ENCODE data around the gene AGPAT3. TPM values are rescaled to one million over a fixed set of nuclear protein-coding genes. Genes with fewer than 3 reads are reported as not detected.

Gene AGPAT3
- total RNA-seq, 4 donors from 2014 or later = 61.0 to 77.9 (median 69.4) TPM

DNA sequence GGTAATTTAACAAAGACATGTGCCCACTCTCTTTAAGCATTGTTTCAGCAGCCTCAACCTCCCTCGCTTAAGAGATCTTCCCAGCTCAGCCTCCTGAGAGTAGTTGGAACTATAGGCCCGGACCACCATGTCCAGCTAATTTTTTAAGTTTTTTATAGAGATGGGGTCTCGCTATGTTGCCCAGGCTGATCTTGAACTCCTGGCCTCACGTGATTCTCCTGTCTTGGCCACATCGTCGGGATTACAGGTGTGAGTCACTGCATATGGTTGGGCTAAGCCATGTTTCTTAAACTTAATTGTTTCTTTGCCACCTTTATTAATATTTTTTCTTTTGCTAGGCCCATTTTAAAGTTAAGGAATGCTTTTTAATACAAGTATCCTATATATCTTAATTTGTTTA lies 18.6 kb upstream of the AGPAT3 start:
- TF ChIP-seq POLR2AphosphoS5 (IDR thresholded peaks at IDR 0.05) (no peak), EP300 (IDR thresholded peaks at IDR 0.05) (no peak), POLR2A (IDR thresholded peaks at IDR 0.05) (no peak)
- TF ChIP-seq, protein P1, sequence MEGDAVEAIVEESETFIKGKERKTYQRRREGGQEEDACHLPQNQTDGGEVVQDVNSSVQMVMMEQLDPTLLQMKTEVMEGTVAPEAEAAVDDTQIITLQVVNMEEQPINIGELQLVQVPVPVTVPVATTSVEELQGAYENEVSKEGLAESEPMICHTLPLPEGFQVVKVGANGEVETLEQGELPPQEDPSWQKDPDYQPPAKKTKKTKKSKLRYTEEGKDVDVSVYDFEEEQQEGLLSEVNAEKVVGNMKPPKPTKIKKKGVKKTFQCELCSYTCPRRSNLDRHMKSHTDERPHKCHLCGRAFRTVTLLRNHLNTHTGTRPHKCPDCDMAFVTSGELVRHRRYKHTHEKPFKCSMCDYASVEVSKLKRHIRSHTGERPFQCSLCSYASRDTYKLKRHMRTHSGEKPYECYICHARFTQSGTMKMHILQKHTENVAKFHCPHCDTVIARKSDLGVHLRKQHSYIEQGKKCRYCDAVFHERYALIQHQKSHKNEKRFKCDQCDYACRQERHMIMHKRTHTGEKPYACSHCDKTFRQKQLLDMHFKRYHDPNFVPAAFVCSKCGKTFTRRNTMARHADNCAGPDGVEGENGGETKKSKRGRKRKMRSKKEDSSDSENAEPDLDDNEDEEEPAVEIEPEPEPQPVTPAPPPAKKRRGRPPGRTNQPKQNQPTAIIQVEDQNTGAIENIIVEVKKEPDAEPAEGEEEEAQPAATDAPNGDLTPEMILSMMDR (IDR thresholded peaks at IDR 0.05) = no peak
- no peaks in the 10 kb centered on the region for H3K9me3 ChIP-seq
- H3K36me3 ChIP-seq = no peaks in the 10 kb centered on the region
- H3K27me3 ChIP-seq = no peaks in the 10 kb centered on the region
- DNase-seq (ENCODE audit: low spot score in 2 of 2) = no peak
- peaks cover 6% of the 10 kb centered on the region for H3K4me1 ChIP-seq
- H3K4me3 ChIP-seq = no peak overlapping the region
- 96% methylated on average over 6 of the region's 6 CpGs for WGBS
- no peak overlapping the region for H3K27ac ChIP-seq

DNA sequence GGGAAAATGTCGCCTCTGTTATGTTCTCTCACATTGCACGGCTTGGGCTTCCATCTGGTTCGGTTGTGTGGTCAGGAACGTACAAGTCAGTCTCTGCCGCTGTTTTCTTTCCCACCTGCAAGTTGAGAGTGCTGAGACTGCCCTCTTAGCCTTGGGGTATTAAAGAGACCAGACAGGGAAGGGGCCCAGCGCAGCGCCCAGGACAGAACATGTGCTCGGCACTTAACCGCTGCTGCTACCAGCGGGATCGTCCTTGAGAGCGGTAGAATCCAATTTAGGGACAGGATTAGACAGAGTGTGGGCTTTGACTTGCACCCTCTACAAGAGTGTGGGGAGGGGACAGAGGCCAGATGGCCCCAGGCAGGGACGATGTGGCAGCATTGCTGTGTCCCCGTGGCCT lies 17.7 kb upstream of the AGPAT3 start:
- no peaks in the 10 kb centered on the region for H3K9me3 ChIP-seq
- no peaks in the 10 kb centered on the region for H3K27me3 ChIP-seq
- H3K4me3 ChIP-seq = no peak overlapping the region
- H3K4me1 ChIP-seq = peaks cover 6% of the 10 kb centered on the region
- H3K36me3 ChIP-seq = no peaks in the 10 kb centered on the region
- TF ChIP-seq, protein P1 (IDR thresholded peaks at IDR 0.05) = no peak
- TF ChIP-seq EP300 (IDR thresholded peaks at IDR 0.05) (no peak), POLR2AphosphoS5 (IDR thresholded peaks at IDR 0.05) (no peak), POLR2A (IDR thresholded peaks at IDR 0.05) (no peak)
- no peak overlapping the region for H3K27ac ChIP-seq
- DNase-seq (ENCODE audit: low spot score in 2 of 2) = no peak
- 94% methylated on average over 14 of the region's 14 CpGs for WGBS

DNA sequence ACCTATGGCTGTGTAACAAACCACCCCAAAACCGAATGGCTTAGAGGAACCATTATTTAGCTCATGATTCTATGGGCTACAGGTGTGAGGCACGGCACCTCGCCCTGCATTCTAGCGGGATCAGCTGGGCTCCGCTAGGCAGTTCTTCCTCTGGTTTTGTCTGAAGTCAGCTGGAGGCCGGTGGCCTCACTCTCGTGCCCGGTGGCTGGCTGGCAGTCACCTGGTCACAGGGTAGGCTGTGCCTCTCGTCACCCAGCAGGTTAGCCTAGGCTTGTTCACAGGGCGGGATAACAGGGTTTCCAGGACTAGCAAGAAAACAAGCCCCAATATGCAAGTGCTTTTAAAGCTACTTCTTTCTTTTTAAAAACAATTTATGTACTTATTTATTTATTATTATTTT lies 16.3 kb upstream of the AGPAT3 start:
- Histone ChIP-seq H3K9me3 (no peaks in the 10 kb centered on the region), H3K36me3 (no peaks in the 10 kb centered on the region), H3K4me1 (peaks cover 6% of the 10 kb centered on the region), H3K27me3 (no peaks in the 10 kb centered on the region), H3K4me3 (no peak overlapping the region), H3K27ac (no peak overlapping the region)
- TF ChIP-seq, protein P1 (IDR thresholded peaks at IDR 0.05) = no peak
- TF ChIP-seq POLR2AphosphoS5 (IDR thresholded peaks at IDR 0.05) = no peak
- no peak for TF ChIP-seq EP300 (IDR thresholded peaks at IDR 0.05)
- no peak for TF ChIP-seq POLR2A (IDR thresholded peaks at IDR 0.05)
- 93% methylated on average over 10 of the region's 10 CpGs for whole genome bisulfite sequencing
- no peak for DNase-seq (ENCODE audit: low spot score in 2 of 2)

DNA sequence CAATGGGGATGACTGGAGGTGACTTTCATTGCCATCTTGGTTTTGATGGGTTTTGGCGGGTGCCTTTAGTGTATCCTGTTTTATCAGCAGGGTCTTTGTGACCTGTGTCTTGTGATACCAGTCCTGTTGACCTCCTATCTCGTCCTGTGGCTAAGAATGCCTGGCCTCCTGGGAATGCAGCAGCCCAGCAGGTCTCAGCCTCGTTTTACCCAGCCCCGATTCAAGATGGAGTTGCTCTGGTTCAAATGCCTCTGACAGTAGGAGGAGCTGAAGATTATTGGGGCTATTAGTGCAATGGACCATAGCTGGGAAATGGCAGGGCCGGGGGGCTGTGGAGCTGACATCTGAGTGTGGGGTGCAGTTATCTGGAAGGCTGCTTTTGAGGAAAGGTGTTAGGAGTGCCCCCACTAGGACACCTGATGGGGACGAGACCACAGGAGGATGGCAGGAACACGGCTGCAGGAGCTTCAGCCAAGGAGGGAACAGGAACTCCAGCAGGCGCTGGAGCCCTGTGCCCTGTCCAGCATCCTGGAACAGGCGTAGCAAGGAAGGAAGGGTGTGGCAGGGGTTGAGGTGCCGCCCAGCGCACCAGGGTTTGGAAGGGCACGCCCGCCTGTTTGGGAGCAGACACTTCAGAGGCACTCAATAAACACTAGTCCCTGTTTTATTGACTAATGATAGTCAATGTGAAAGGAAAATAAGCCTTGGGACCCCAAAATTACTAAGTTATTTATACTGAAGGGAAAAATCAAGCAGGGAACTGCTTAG lies 15.3 kb upstream of the AGPAT3 start:
- no peaks in the 10 kb centered on the region for H3K9me3 ChIP-seq
- peaks cover 6% of the 10 kb centered on the region for H3K4me1 ChIP-seq
- TF ChIP-seq POLR2A (IDR thresholded peaks at IDR 0.05) (no peak), POLR2AphosphoS5 (IDR thresholded peaks at IDR 0.05) (no peak), EP300 (IDR thresholded peaks at IDR 0.05) (no peak)
- TF ChIP-seq, protein P1 (IDR thresholded peaks at IDR 0.05) = no peak
- H3K27me3 ChIP-seq = no peaks in the 10 kb centered on the region
- no peaks in the 10 kb centered on the region for H3K36me3 ChIP-seq
- 48% methylated on average over 13 of the region's 13 CpGs for whole genome bisulfite sequencing
- no peak for DNase-seq (ENCODE audit: low spot score in 2 of 2)
- no peak overlapping the region for H3K4me3 ChIP-seq
- no peak overlapping the region for H3K27ac ChIP-seq

DNA sequence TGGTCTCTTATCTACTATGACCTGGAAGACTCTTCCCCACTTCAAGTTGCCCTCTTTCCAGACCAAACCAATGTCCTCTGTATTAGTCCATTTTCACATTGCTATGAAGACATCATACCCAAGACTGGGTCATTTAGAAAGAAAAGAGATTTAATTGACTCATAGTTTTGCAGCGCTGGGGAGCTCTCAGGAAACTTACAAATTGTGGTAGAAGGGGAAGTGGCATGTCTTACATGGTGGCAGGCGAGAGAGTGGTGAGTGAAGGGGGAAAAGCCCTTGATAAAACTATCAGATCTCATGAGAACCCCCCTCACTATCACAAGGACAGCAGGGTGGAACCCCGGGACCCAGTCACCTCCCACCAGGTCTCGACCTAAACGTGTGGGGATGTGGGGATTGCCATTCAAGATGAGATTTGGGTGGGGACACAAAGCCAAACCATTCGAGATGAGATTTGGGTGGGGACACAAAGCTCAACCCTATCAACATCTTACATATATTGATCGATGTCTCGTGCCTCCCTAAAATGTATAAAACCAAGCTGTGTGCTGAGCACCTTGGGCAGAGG lies 14.2 kb upstream of the AGPAT3 start:
- H3K27me3 ChIP-seq = no peaks in the 10 kb centered on the region
- TF ChIP-seq POLR2A (IDR thresholded peaks at IDR 0.05) (no peak), EP300 (IDR thresholded peaks at IDR 0.05) (no peak), POLR2AphosphoS5 (IDR thresholded peaks at IDR 0.05) (no peak)
- TF ChIP-seq, protein P1 (IDR thresholded peaks at IDR 0.05) = no peak
- no peak for DNase-seq (ENCODE audit: low spot score in 2 of 2)
- WGBS = 94% methylated on average over 8 of the region's 8 CpGs
- H3K4me1 ChIP-seq = peaks cover 6% of the 10 kb centered on the region
- no peaks in the 10 kb centered on the region for H3K36me3 ChIP-seq
- no peaks in the 10 kb centered on the region for H3K9me3 ChIP-seq
- H3K27ac ChIP-seq = no peak overlapping the region
- no peak overlapping the region for H3K4me3 ChIP-seq

Measured in suprapubic skin (tissue), 4 donors.